HepG2 (cell line): Measurements from ENCODE around the gene FOXA1. TPM values are rescaled to one million over a fixed set of nuclear protein-coding genes. Genes with fewer than 3 reads are reported as not detected.

ENCODE experiments used
- EP300 ChIP-seq, 3 experiments: sonication (generic) in 1 of 3; formaldehyde crosslinking in 1 of 3; IDR thresholded peaks; 2 replicates each; pipeline versions ENCODE4 v1.5.1 to v1.6.1; 2011 to 2020; ENCODE audit warnings: low read depth in 2 of 3, low read length in 2 of 3, borderline replicate concordance in 1 of 3, improper control_type of control experiment in 1 of 3, mild to moderate bottlenecking in 1 of 3, missing genetic modification reagents in 1 of 3, moderate library complexity in 1 of 3
- GATAD2A ChIP-seq: IDR thresholded peaks from 2 replicates; pipeline ENCODE4 v1.6.1; 2016
- IRF2 ChIP-seq: IDR thresholded peaks from 2 replicates; pipeline ENCODE4 v1.6.1; 2018; ENCODE audit warnings: missing genetic modification reagents, missing compliant biosample characterization
- KMT2A ChIP-seq: sonication (generic); formaldehyde crosslinking; IDR thresholded peaks from 2 replicates; pipeline ENCODE4 v1.4.0; 2020; ENCODE audit warnings: missing genetic modification reagents
- TBX3 ChIP-seq: fragments of 450-650 bp; IDR thresholded peaks from 2 replicates; pipeline ENCODE4 v1.6.1; 2017; ENCODE audit warnings: antibody characterized with exemption, mild to moderate bottlenecking, inconsistent platforms, borderline replicate concordance
- ZBTB7A ChIP-seq: sonication (generic); formaldehyde crosslinking; IDR thresholded peaks from 2 replicates; pipeline ENCODE4 v1.8.0; 2022; ENCODE audit warnings: mild to moderate bottlenecking, missing genetic modification reagents
- ZNF160 ChIP-seq: sonication (generic); formaldehyde crosslinking; IDR thresholded peaks from 2 replicates; pipeline ENCODE4 v1.8.0; 2022; ENCODE audit warnings: mild to moderate bottlenecking, inconsistent platforms, missing genetic modification reagents
- ZNF546 ChIP-seq: sonication (generic); formaldehyde crosslinking; conservative IDR thresholded peaks from 2 replicates; pipeline ENCODE4 v1.8.1; 2023; ENCODE audit warnings: mild to moderate bottlenecking, missing genetic modification reagents
- polyA plus RNA-seq, 8 experiments: library from polyadenylated mRNA; depleted of rRNA in 3 of 8; stranded (reverse) in 7 of 8; unstranded in 1 of 8; fragments of >200 nt; fragmentation: Illumina TruSeq in 4 of 8; extraction: Trizol in 4 of 8; gene quantifications; 2 replicates each; pipeline versions ENCODE4 v1.2.1 to v1.2.3, GENCODE V29; 2011 to 2016; ENCODE audit warnings: low read depth in 4 of 8, missing spikeins in 1 of 8, mixed read lengths in 1 of 8; ENCODE audit not compliant: insufficient read depth in 1 of 8
- total RNA-seq, 5 experiments: library from RNA; depleted of rRNA; stranded (reverse); fragments of >200 nt; fragmentation: Illumina TruSeq; extraction: Trizol; gene quantifications; 2 replicates each; pipeline ENCODE4 v1.2.3, GENCODE V29; 2016; ENCODE audit warnings: low read depth in 1 of 5
- TF ChIP-seq, protein P1 (sequence below): sonication (generic); formaldehyde crosslinking; IDR thresholded peaks from 2 replicates; pipeline ENCODE4 v1.9.0; 2022; ENCODE audit warnings: missing genetic modification reagents, mild to moderate bottlenecking, borderline replicate concordance
- TF ChIP-seq, protein P2 (sequence below): sonication (generic); formaldehyde crosslinking; conservative IDR thresholded peaks from 2 replicates; pipeline ENCODE4 v1.4.0; 2020; ENCODE audit warnings: mild to moderate bottlenecking, missing genetic modification reagents, moderate library complexity
- TF ChIP-seq, protein P3 (sequence below): sonication (generic); formaldehyde crosslinking; IDR thresholded peaks from 2 replicates; pipeline ENCODE4 v1.5.0; 2020; ENCODE audit warnings: missing genetic modification reagents
- TF ChIP-seq, protein P4 (sequence below): sonication (generic); formaldehyde crosslinking; IDR thresholded peaks from 2 replicates; pipeline ENCODE4 v1.9.0; 2021; ENCODE audit warnings: missing genetic modification reagents, borderline replicate concordance
- TF ChIP-seq, protein P5 (sequence below): IDR thresholded peaks from 2 replicates; pipeline ENCODE4 v1.6.1; 2012; ENCODE audit warnings: inconsistent platforms
- TF ChIP-seq, protein P6 (sequence below): IDR thresholded peaks from 2 replicates; pipeline ENCODE4 v1.6.1; 2016; ENCODE audit warnings: low read depth
- TF ChIP-seq, protein P7 (sequence below): sonication (generic); formaldehyde crosslinking; IDR thresholded peaks from 2 replicates; pipeline ENCODE4 v1.4.0; 2020; ENCODE audit warnings: missing genetic modification reagents

FOXA1 gene
- total and polyA plus RNA-seq, 2 of the 13 experiments (the other 11 are each of a cell fraction or from before 2014, with no cell fraction given), result 43.4 to 58.6 TPM

DNA sequence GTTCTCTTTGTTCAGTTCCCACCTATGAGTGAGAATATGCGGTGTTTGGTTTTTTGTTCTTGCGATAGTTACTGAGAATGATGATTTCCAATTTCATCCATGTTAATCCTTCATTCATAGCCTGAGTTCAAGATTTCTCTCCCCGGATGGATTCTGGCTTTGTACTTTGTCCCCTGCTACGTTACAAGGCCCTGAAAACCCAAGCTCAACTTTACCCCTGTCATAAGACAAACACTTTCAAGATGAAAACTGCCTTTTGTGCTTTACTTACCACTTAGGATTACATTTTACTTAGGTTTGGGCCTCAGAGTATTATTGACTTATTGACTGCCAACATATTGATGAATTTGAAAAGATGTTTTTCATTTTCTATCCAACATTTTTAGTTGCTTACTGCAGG, 36.3 kb downstream of the FOXA1 start (continued):
- TF ChIP-seq, protein P1, sequence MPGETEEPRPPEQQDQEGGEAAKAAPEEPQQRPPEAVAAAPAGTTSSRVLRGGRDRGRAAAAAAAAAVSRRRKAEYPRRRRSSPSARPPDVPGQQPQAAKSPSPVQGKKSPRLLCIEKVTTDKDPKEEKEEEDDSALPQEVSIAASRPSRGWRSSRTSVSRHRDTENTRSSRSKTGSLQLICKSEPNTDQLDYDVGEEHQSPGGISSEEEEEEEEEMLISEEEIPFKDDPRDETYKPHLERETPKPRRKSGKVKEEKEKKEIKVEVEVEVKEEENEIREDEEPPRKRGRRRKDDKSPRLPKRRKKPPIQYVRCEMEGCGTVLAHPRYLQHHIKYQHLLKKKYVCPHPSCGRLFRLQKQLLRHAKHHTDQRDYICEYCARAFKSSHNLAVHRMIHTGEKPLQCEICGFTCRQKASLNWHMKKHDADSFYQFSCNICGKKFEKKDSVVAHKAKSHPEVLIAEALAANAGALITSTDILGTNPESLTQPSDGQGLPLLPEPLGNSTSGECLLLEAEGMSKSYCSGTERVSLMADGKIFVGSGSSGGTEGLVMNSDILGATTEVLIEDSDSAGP (CRISPR knock-in tag), result no peak
- TF ChIP-seq, protein P2, sequence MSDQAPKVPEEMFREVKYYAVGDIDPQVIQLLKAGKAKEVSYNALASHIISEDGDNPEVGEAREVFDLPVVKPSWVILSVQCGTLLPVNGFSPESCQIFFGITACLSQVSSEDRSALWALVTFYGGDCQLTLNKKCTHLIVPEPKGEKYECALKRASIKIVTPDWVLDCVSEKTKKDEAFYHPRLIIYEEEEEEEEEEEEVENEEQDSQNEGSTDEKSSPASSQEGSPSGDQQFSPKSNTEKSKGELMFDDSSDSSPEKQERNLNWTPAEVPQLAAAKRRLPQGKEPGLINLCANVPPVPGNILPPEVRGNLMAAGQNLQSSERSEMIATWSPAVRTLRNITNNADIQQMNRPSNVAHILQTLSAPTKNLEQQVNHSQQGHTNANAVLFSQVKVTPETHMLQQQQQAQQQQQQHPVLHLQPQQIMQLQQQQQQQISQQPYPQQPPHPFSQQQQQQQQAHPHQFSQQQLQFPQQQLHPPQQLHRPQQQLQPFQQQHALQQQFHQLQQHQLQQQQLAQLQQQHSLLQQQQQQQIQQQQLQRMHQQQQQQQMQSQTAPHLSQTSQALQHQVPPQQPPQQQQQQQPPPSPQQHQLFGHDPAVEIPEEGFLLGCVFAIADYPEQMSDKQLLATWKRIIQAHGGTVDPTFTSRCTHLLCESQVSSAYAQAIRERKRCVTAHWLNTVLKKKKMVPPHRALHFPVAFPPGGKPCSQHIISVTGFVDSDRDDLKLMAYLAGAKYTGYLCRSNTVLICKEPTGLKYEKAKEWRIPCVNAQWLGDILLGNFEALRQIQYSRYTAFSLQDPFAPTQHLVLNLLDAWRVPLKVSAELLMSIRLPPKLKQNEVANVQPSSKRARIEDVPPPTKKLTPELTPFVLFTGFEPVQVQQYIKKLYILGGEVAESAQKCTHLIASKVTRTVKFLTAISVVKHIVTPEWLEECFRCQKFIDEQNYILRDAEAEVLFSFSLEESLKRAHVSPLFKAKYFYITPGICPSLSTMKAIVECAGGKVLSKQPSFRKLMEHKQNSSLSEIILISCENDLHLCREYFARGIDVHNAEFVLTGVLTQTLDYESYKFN, result peak; percentile 53; the same call in 1 of the 2 replicates
- TF ChIP-seq EP300 (IDR thresholded peaks at IDR 0.05; ENCODE audit: low read depth in 2 of 2, low read length in 2 of 2) (peak in 1 of 2 experiments; percentile 10; a peak in 1 of 4 replicates), EP300 (CRISPR knock-in tag; IDR thresholded peaks at IDR 0.05; ENCODE audit: borderline replicate concordance) (no peak), GATAD2A (CRISPR knock-in tag) (peak; percentile 19; the same call in 1 of the 2 replicates), ZNF546 (CRISPR knock-in tag) (no peak), ZBTB7A (CRISPR knock-in tag) (no peak), IRF2 (CRISPR knock-in tag) (no peak), KMT2A (CRISPR knock-in tag) (no peak), TBX3 (0 out of 2 replicates have a peak, but pooled peaks have one; percentile 10), ZNF160 (CRISPR knock-in tag) (no peak)
- TF ChIP-seq, protein P3, sequence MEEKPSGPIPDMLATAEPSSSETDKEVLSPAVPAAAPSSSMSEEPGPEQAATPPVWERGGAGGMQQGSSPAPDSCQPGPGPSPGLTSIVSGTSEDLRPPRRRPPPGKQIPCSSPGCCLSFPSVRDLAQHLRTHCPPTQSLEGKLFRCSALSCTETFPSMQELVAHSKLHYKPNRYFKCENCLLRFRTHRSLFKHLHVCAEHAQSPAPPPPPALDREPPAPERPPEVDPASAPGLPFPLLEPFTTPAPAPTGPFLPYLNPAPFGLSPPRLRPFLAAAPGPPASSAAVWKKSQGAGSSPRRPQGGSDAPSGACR (CRISPR knock-in tag), result 0 out of 2 replicates have a peak, but pooled peaks have one; percentile 36
- TF ChIP-seq, protein P4, sequence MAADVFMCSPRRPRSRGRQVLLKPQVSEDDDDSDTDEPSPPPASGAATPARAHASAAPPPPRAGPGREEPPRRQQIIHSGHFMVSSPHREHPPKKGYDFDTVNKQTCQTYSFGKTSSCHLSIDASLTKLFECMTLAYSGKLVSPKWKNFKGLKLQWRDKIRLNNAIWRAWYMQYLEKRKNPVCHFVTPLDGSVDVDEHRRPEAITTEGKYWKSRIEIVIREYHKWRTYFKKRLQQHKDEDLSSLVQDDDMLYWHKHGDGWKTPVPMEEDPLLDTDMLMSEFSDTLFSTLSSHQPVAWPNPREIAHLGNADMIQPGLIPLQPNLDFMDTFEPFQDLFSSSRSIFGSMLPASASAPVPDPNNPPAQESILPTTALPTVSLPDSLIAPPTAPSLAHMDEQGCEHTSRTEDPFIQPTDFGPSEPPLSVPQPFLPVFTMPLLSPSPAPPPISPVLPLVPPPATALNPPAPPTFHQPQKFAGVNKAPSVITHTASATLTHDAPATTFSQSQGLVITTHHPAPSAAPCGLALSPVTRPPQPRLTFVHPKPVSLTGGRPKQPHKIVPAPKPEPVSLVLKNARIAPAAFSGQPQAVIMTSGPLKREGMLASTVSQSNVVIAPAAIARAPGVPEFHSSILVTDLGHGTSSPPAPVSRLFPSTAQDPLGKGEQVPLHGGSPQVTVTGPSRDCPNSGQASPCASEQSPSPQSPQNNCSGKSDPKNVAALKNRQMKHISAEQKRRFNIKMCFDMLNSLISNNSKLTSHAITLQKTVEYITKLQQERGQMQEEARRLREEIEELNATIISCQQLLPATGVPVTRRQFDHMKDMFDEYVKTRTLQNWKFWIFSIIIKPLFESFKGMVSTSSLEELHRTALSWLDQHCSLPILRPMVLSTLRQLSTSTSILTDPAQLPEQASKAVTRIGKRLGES (CRISPR knock-in tag), result 0 out of 2 replicates have a peak, but pooled peaks have one; percentile 18
- TF ChIP-seq, protein P5, sequence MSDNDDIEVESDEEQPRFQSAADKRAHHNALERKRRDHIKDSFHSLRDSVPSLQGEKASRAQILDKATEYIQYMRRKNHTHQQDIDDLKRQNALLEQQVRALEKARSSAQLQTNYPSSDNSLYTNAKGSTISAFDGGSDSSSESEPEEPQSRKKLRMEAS, result no peak
- TF ChIP-seq, protein P6, sequence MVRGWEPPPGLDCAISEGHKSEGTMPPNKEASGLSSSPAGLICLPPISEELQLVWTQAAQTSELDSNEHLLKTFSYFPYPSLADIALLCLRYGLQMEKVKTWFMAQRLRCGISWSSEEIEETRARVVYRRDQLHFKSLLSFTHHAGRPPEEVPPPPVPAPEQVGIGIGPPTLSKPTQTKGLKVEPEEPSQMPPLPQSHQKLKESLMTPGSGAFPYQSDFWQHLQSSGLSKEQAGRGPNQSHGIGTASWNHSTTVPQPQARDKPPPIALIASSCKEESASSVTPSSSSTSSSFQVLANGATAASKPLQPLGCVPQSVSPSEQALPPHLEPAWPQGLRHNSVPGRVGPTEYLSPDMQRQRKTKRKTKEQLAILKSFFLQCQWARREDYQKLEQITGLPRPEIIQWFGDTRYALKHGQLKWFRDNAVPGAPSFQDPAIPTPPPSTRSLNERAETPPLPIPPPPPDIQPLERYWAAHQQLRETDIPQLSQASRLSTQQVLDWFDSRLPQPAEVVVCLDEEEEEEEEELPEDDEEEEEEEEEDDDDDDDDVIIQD (CRISPR knock-in tag), result peak; percentile 34; the same call in 1 of the 2 replicates
- TF ChIP-seq, protein P7, sequence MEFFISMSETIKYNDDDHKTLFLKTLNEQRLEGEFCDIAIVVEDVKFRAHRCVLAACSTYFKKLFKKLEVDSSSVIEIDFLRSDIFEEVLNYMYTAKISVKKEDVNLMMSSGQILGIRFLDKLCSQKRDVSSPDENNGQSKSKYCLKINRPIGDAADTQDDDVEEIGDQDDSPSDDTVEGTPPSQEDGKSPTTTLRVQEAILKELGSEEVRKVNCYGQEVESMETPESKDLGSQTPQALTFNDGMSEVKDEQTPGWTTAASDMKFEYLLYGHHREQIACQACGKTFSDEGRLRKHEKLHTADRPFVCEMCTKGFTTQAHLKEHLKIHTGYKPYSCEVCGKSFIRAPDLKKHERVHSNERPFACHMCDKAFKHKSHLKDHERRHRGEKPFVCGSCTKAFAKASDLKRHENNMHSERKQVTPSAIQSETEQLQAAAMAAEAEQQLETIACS (CRISPR knock-in tag), result no peak
